ENCODE data around the gene GPC6. TPM values are rescaled to one million over a fixed set of nuclear protein-coding genes. Genes with fewer than 3 reads are reported as not detected.

Gene GPC6
- total and polyA plus RNA-seq, 2 donors (not counting 3 experiments of a cell fraction or from before 2014, with no cell fraction given), result 0.01 TPM; not detected in 1

DNA sequence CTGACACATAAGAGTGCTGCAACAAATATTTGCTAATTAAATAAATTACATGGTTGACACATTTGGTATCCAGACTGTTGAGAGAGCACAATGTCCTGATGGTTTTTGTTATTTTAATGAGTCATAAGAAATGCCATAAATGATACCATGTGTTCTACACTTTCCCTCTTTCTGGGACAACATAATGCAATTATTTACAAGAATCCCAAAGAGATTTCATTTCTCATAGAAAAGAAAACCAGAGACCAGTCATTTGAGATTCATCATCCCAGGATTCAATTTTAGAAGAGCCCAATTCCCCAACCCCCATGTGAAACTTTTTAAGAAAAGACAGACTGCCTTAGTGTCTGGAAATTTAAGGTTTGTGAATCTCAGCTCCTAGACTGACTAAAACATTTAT lies 853.3 kb downstream of the GPC6 start:
- ChIA-PET CTCF (no interaction called here), POLR2A (no interaction called here)
- no TSS peak for BruUV-seq (replicated peaks)
- no peak overlapping the region for H3K27ac ChIP-seq (ENCODE audit: insufficient read depth, low read depth, low read length)
- TF ChIP-seq POLR2A (IDR thresholded peaks at IDR 0.05; ENCODE audit: low read depth, low read length) (no peak), JUN (IDR thresholded peaks at IDR 0.05; ENCODE audit: borderline replicate concordance, insufficient read depth, insufficient read length, low read depth) (no peak), FOS (IDR thresholded peaks at IDR 0.05; ENCODE audit: borderline replicate concordance, insufficient read depth, low read length) (no peak), POLR2AphosphoS5 (IDR thresholded peaks at IDR 0.05; ENCODE audit: insufficient read depth, low read depth, low read length) (no peak), MYC (IDR thresholded peaks at IDR 0.05; ENCODE audit: low read depth, low read length) (no peak), GATA2 (IDR thresholded peaks at IDR 0.05; ENCODE audit: insufficient read depth, insufficient read length, low read depth, low read length) (no peak), EZH2 (IDR thresholded peaks at IDR 0.05; ENCODE audit: borderline replicate concordance, low read depth, low read length, severe bottlenecking) (no peak), CTCF (IDR thresholded peaks at IDR 0.05; ENCODE audit: extremely low read depth in 1 of 2, insufficient read depth in 1 of 2, low read depth in 1 of 2, low read length in 2 of 2) (no peak)
- TF ChIP-seq, protein P1, sequence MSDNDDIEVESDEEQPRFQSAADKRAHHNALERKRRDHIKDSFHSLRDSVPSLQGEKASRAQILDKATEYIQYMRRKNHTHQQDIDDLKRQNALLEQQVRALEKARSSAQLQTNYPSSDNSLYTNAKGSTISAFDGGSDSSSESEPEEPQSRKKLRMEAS (IDR thresholded peaks at IDR 0.05; ENCODE audit: insufficient read depth, insufficient read length), result no peak
- H2AFZ ChIP-seq (ENCODE audit: low read depth, low read length), result no peak overlapping the region
- no peak overlapping the region for H3K9ac ChIP-seq (replicated peaks; ENCODE audit: extremely low read depth, insufficient read depth, low read length)
- H3K9me3 ChIP-seq (replicated peaks; ENCODE audit: control insufficient read depth, insufficient read depth, low read length), result no peaks in the 10 kb centered on the region
- no peaks in the 10 kb centered on the region for H3K9me1 ChIP-seq (replicated peaks; ENCODE audit: control insufficient read depth, extremely low read depth, insufficient read depth, low read length)
- H3K36me3 ChIP-seq (ENCODE audit: control insufficient read depth in 2 of 2, extremely low read depth in 1 of 2, insufficient read depth in 2 of 2, low read length in 2 of 2), result no peaks in the 10 kb centered on the region
- H3K4me3 ChIP-seq (replicated peaks in 1 of 3; ENCODE audit: insufficient read depth in 1 of 3, low read depth in 1 of 3, low read length in 3 of 3), result no peak overlapping the region
- H3K79me2 ChIP-seq (ENCODE audit: control insufficient read depth, insufficient read depth, low read length), result no peaks in the 10 kb centered on the region
- no peak overlapping the region for H3K4me2 ChIP-seq (ENCODE audit: insufficient read depth, low read length)
- no peaks in the 10 kb centered on the region for H3K27me3 ChIP-seq (ENCODE audit: control insufficient read depth in 2 of 2, insufficient read depth in 2 of 2, low read length in 2 of 2)
- no peaks in the 10 kb centered on the region for H4K20me1 ChIP-seq (replicated peaks; ENCODE audit: control insufficient read depth, extremely low read depth, insufficient read depth, low read length)
- no peak for DNase-seq (ENCODE audit: low read depth, low spot score)
- intact Hi-C loops (cut with micrococcal nuclease) (no loop called here), dilution Hi-C loops (cut with MboI; ENCODE audit: extremely low pct_ligation_motif_present, low sequenced_read_pairs) (no loop called here)
- no peak for FAIRE-seq
- no peaks in the 10 kb centered on the region for H3K4me1 ChIP-seq (ENCODE audit: control insufficient read depth, extremely low read depth, insufficient read depth, low read length)

Data from endothelial cell of umbilical vein (primary cell).